HepG2 (cell line): Measurements from ENCODE around the gene ART5.

Experiments used
- ELF1 ChIP-seq: sonication (generic); formaldehyde crosslinking; IDR thresholded peaks from 2 replicates; pipeline ENCODE4 v1.4.0; 2020; ENCODE audit warnings: missing genetic modification reagents
- JARID2 ChIP-seq: sonication (generic); formaldehyde crosslinking; IDR thresholded peaks from 2 replicates; pipeline ENCODE4 v1.8.1; 2023; ENCODE audit warnings: missing genetic modification reagents, inconsistent platforms; ENCODE audit not compliant: insufficient replicate concordance
- MAX ChIP-seq: IDR thresholded peaks from 2 replicates; pipeline ENCODE4 v1.6.1; 2012; ENCODE audit warnings: inconsistent platforms
- NFKB2 ChIP-seq: sonication (generic); formaldehyde crosslinking; IDR thresholded peaks from 2 replicates; pipeline ENCODE4 v1.4.0; 2020; ENCODE audit warnings: missing genetic modification reagents, borderline replicate concordance
- PHF8 ChIP-seq: sonication (generic); formaldehyde crosslinking; IDR thresholded peaks from 2 replicates; pipeline ENCODE4 v1.5.0; 2020; ENCODE audit warnings: missing genetic modification reagents
- POLR2A ChIP-seq, 2 experiments: IDR thresholded peaks; 2 replicates each; pipeline ENCODE4 v1.6.1; 2011; ENCODE audit warnings: low read depth in 2 of 2, low read length in 2 of 2, mild to moderate bottlenecking in 1 of 2, moderate library complexity in 1 of 2; ENCODE audit not compliant: insufficient read depth in 1 of 2
- REST ChIP-seq, 2 experiments: IDR thresholded peaks; 2 replicates each; pipeline ENCODE4 v1.6.1; 2011 to 2012; ENCODE audit warnings: low read length in 2 of 2, borderline replicate concordance in 1 of 2, low read depth in 1 of 2, mild to moderate bottlenecking in 1 of 2, moderate library complexity in 1 of 2
- ZNF281 ChIP-seq: sonication (generic); formaldehyde crosslinking; IDR thresholded peaks from 2 replicates; pipeline ENCODE4 v1.4.0; 2020; ENCODE audit warnings: missing genetic modification reagents, borderline replicate concordance
- TF ChIP-seq, protein P1 (sequence below): sonication (generic); formaldehyde crosslinking; IDR thresholded peaks from 2 replicates; pipeline ENCODE4 v1.4.0; 2020; ENCODE audit warnings: low read depth, missing genetic modification reagents
- TF ChIP-seq, protein P2 (sequence below): IDR thresholded peaks from 2 replicates; pipeline ENCODE4 v1.6.1; 2016; ENCODE audit warnings: low read depth, missing genetic modification reagents, missing compliant biosample characterization

DNA sequence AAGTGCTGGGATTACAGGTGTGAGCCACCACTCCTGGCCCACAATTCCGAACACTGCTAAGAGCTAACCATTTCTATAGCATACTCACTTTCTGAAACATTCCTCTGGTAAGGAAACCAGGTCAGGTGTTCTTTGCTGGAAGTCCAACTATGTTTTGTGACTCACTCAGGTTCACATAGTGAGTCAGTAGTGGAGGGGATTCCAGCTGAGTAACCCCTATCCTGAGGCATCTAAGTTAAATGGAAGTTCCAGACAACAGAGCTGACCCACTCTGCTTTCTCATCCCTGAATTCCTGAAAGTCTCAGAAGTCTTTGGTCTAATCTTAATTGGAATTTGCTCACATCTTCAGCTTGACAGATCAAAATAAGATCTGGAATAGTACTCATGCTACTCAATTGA lies 32.4 kb upstream of the ART5 start:
- TF ChIP-seq JARID2 (CRISPR knock-in tag) (no peak), NFKB2 (CRISPR knock-in tag) (no peak), ELF1 (no peak), PHF8 (no peak), POLR2A (IDR thresholded peaks at IDR 0.05; ENCODE audit: insufficient read depth in 1 of 2, low read depth in 2 of 2, low read length in 2 of 2) (no peak), MAX (no peak), REST (IDR thresholded peaks at IDR 0.05; ENCODE audit: borderline replicate concordance in 1 of 2, low read depth in 1 of 2, low read length in 2 of 2) (no peak), ZNF281 (CRISPR knock-in tag) (no peak)
- TF ChIP-seq, protein P1, sequence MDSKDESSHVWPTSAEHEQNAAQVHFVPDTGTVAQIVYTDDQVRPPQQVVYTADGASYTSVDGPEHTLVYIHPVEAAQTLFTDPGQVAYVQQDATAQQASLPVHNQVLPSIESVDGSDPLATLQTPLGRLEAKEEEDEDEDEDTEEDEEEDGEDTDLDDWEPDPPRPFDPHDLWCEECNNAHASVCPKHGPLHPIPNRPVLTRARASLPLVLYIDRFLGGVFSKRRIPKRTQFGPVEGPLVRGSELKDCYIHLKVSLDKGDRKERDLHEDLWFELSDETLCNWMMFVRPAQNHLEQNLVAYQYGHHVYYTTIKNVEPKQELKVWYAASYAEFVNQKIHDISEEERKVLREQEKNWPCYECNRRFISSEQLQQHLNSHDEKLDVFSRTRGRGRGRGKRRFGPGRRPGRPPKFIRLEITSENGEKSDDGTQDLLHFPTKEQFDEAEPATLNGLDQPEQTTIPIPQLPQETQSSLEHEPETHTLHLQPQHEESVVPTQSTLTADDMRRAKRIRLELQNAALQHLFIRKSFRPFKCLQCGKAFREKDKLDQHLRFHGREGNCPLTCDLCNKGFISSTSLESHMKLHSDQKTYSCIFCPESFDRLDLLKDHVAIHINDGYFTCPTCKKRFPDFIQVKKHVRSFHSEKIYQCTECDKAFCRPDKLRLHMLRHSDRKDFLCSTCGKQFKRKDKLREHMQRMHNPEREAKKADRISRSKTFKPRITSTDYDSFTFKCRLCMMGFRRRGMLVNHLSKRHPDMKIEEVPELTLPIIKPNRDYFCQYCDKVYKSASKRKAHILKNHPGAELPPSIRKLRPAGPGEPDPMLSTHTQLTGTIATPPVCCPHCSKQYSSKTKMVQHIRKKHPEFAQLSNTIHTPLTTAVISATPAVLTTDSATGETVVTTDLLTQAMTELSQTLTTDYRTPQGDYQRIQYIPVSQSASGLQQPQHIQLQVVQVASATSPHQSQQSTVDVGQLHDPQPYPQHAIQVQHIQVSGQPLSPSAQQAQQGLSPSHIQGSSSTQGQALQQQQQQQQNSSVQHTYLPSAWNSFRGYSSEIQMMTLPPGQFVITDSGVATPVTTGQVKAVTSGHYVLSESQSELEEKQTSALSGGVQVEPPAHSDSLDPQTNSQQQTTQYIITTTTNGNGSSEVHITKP (CRISPR knock-in tag), result no peak
- TF ChIP-seq, protein P2, sequence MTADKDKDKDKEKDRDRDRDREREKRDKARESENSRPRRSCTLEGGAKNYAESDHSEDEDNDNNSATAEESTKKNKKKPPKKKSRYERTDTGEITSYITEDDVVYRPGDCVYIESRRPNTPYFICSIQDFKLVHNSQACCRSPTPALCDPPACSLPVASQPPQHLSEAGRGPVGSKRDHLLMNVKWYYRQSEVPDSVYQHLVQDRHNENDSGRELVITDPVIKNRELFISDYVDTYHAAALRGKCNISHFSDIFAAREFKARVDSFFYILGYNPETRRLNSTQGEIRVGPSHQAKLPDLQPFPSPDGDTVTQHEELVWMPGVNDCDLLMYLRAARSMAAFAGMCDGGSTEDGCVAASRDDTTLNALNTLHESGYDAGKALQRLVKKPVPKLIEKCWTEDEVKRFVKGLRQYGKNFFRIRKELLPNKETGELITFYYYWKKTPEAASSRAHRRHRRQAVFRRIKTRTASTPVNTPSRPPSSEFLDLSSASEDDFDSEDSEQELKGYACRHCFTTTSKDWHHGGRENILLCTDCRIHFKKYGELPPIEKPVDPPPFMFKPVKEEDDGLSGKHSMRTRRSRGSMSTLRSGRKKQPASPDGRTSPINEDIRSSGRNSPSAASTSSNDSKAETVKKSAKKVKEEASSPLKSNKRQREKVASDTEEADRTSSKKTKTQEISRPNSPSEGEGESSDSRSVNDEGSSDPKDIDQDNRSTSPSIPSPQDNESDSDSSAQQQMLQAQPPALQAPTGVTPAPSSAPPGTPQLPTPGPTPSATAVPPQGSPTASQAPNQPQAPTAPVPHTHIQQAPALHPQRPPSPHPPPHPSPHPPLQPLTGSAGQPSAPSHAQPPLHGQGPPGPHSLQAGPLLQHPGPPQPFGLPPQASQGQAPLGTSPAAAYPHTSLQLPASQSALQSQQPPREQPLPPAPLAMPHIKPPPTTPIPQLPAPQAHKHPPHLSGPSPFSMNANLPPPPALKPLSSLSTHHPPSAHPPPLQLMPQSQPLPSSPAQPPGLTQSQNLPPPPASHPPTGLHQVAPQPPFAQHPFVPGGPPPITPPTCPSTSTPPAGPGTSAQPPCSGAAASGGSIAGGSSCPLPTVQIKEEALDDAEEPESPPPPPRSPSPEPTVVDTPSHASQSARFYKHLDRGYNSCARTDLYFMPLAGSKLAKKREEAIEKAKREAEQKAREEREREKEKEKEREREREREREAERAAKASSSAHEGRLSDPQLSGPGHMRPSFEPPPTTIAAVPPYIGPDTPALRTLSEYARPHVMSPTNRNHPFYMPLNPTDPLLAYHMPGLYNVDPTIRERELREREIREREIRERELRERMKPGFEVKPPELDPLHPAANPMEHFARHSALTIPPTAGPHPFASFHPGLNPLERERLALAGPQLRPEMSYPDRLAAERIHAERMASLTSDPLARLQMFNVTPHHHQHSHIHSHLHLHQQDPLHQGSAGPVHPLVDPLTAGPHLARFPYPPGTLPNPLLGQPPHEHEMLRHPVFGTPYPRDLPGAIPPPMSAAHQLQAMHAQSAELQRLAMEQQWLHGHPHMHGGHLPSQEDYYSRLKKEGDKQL (CRISPR knock-in tag), result no peak
